HepG2 (cell line): ENCODE results near the gene CENPB. TPM values are rescaled to one million over a fixed set of nuclear protein-coding genes. Genes with fewer than 3 reads are reported as not detected.

ENCODE experiments used
- ATAC-seq: fragments of 200-7000 bp; cut with Tn5 transposase; 3 replicates; pipeline ENCODE4 v1.9.1; 2020; ENCODE audit warnings: mild to moderate bottlenecking, moderate library complexity
- BruUV-seq: library from RNA; stranded (reverse); fragments of 400-500 nt; replicated peaks from 2 replicates; lab custom pipeline; 2021; lab: Mats Ljungman, UMichigan
- CTCF ChIA-PET: fragments of 300-600 bp; formaldehyde crosslinking; extraction: SDS; loops from one replicate; lab custom pipeline; 2021; ENCODE audit warnings: low total read pairs, inconsistent platforms, low intra/inter-chr PET ratio; lab: Yijun Ruan, JAX
- POLR2A ChIA-PET: fragments of 350-600 bp; sonication (Branson Sonifier 250); formaldehyde crosslinking; loops from one replicate; lab custom pipeline; 2020; ENCODE audit warnings: antibody characterized with exemption, inconsistent platforms; lab: Yijun Ruan, JAX
- DNase-seq: peaks from one replicate; pipeline ENCODE4 v3.0.0-alpha.2; 2015; ENCODE audit warnings: low spot score
- FAIRE-seq: peaks from 3 replicates; lab custom pipeline; 2011; peaks lifted over from hg19 to GRCh38; lab: Jason Lieb, UNC
- H2AFZ ChIP-seq: one replicate; pipeline ENCODE4 v1.6.1; 2011; ENCODE audit warnings: low read length, inconsistent platforms
- H3K27ac ChIP-seq: fragments of 300-600 bp; 3 replicates; pipeline ENCODE4 v1.8.0; 2011; ENCODE audit warnings: mixed run types, mild to moderate bottlenecking, mixed read lengths, low read length, inconsistent platforms; ENCODE audit not compliant: insufficient read depth; ENCODE audit errors: extremely low read length
- H3K27me3 ChIP-seq, 2 experiments: fragments of 200-600 bp in 1 of 2; 2 replicates in 1 of 2; 3 replicates in 1 of 2; pipeline versions ENCODE4 v1.6.0 to v1.8.0; 2011; ENCODE audit warnings: low read length in 2 of 2, mild to moderate bottlenecking in 2 of 2, moderate library complexity in 2 of 2, inconsistent platforms in 1 of 2; ENCODE audit not compliant: insufficient read depth in 2 of 2, control insufficient read depth in 1 of 2
- H3K36me3 ChIP-seq, 2 experiments: fragments of 200-600 bp in 1 of 2; replicated peaks in 1 of 2; 2 replicates in 1 of 2; 3 replicates in 1 of 2; pipeline versions ENCODE4 v1.5.1 to v1.8.0; 2011; ENCODE audit warnings: low read length in 2 of 2, inconsistent platforms in 1 of 2; ENCODE audit not compliant: insufficient read depth in 2 of 2, control insufficient read depth in 1 of 2
- H3K4me1 ChIP-seq: 2 replicates; pipeline ENCODE4 v1.5.1; 2012; ENCODE audit warnings: low read length, inconsistent platforms; ENCODE audit not compliant: insufficient read depth
- H3K4me2 ChIP-seq: 2 replicates; pipeline ENCODE4 v1.6.0; 2011; ENCODE audit warnings: low read depth, low read length, inconsistent platforms
- H3K4me3 ChIP-seq, 3 experiments: fragments of 200-600 bp in 1 of 3; sonication (generic), shearing (Covaris generic) in 1 of 3; replicated peaks in 1 of 3; 2 replicates each; pipeline ENCODE4 v1.5.1; 2011 to 2016; ENCODE audit warnings: low read length in 3 of 3, inconsistent platforms in 2 of 3, low read depth in 2 of 3, mild to moderate bottlenecking in 2 of 3, control low read depth in 1 of 3, mixed read lengths in 1 of 3; ENCODE audit not compliant: insufficient read depth in 1 of 3
- H3K79me2 ChIP-seq: one replicate; pipeline ENCODE4 v1.6.1; 2011; ENCODE audit warnings: low read length, inconsistent platforms; ENCODE audit not compliant: insufficient read depth
- H3K9ac ChIP-seq: 2 replicates; pipeline ENCODE4 v1.6.0; 2011; ENCODE audit warnings: mild to moderate bottlenecking, low read depth, low read length, inconsistent platforms; ENCODE audit not compliant: insufficient read depth
- H3K9me3 ChIP-seq: 2 replicates; pipeline ENCODE4 v1.5.1; 2012; ENCODE audit warnings: mild to moderate bottlenecking, low read length
- H4K20me1 ChIP-seq: 2 replicates; pipeline ENCODE4 v1.6.0; 2011; ENCODE audit warnings: inconsistent platforms, mild to moderate bottlenecking, low read length, moderate library complexity; ENCODE audit not compliant: insufficient read depth
- ARHGAP35 ChIP-seq: sonication (generic); formaldehyde crosslinking; IDR thresholded peaks from 2 replicates; pipeline ENCODE4 v1.9.0; 2022; ENCODE audit warnings: mild to moderate bottlenecking, inconsistent platforms, moderate library complexity, missing genetic modification reagents, borderline replicate concordance
- BHLHE40 ChIP-seq: IDR thresholded peaks from 2 replicates; pipeline ENCODE4 v1.6.1; 2011; ENCODE audit warnings: low read length, improper control_type of control experiment
- BORCS8-MEF2B ChIP-seq: sonication (generic); formaldehyde crosslinking; IDR thresholded peaks from 2 replicates; pipeline ENCODE4 v1.8.0; 2022; ENCODE audit warnings: mild to moderate bottlenecking, missing genetic modification reagents
- CCAR2 ChIP-seq: fragments of 200-400 bp; formaldehyde crosslinking; optimal IDR thresholded peaks from 2 replicates; pipeline ENCODE3; 2018; ENCODE audit warnings: low read depth, mild to moderate bottlenecking, low read length, moderate library complexity
- DNMT1 ChIP-seq: sonication (generic); formaldehyde crosslinking; IDR thresholded peaks from 2 replicates; pipeline ENCODE4 v1.5.1; 2020; ENCODE audit warnings: mild to moderate bottlenecking, missing genetic modification reagents
- HNF1B ChIP-seq: sonication (generic); formaldehyde crosslinking; IDR thresholded peaks from 2 replicates; pipeline ENCODE4 v1.5.1; 2020; ENCODE audit warnings: mild to moderate bottlenecking, moderate library complexity, missing genetic modification reagents
- NCOA1 ChIP-seq: sonication (generic); formaldehyde crosslinking; IDR thresholded peaks from 2 replicates; pipeline ENCODE4 v1.9.0; 2021; ENCODE audit warnings: missing genetic modification reagents
- RELA ChIP-seq: sonication (generic); formaldehyde crosslinking; IDR thresholded peaks from 2 replicates; pipeline ENCODE4 v1.4.0; 2020; ENCODE audit warnings: missing genetic modification reagents
- TBX3 ChIP-seq: fragments of 450-650 bp; IDR thresholded peaks from 2 replicates; pipeline ENCODE4 v1.6.1; 2017; ENCODE audit warnings: antibody characterized with exemption, mild to moderate bottlenecking, inconsistent platforms, borderline replicate concordance
- U2AF1 ChIP-seq: fragments of 200-400 bp; formaldehyde crosslinking; optimal IDR thresholded peaks from 2 replicates; pipeline ENCODE3; 2017; ENCODE audit warnings: mild to moderate bottlenecking, low read depth, low read length
- ZFP36 ChIP-seq: fragments of 150-350 bp; IDR thresholded peaks from 2 replicates; pipeline ENCODE4 v1.6.1; 2018; ENCODE audit warnings: borderline replicate concordance, low read length, low read depth; ENCODE audit not compliant: partially characterized antibody
- ZNF230 ChIP-seq: sonication (generic); formaldehyde crosslinking; IDR thresholded peaks from 2 replicates; pipeline ENCODE4 v1.4.0; 2020; ENCODE audit warnings: mild to moderate bottlenecking, missing genetic modification reagents
- ZNF460 ChIP-seq: sonication (generic); formaldehyde crosslinking; IDR thresholded peaks from 2 replicates; pipeline ENCODE4 v1.5.1; 2020; ENCODE audit warnings: missing genetic modification reagents, mild to moderate bottlenecking, borderline replicate concordance
- ZNF549 ChIP-seq: sonication (generic); formaldehyde crosslinking; IDR thresholded peaks from 2 replicates; pipeline ENCODE4 v1.5.0; 2020; ENCODE audit warnings: missing genetic modification reagents
- ZNF580 ChIP-seq: IDR thresholded peaks from 2 replicates; pipeline ENCODE4 v1.6.1; 2016; ENCODE audit warnings: low read depth, borderline replicate concordance
- ZNF672 ChIP-seq: sonication (generic); formaldehyde crosslinking; IDR thresholded peaks from 2 replicates; pipeline ENCODE4 v1.8.1; 2022; ENCODE audit warnings: missing genetic modification reagents
- ZNF879 ChIP-seq: sonication (generic); formaldehyde crosslinking; IDR thresholded peaks from 2 replicates; pipeline ENCODE4 v1.8.1; 2023; ENCODE audit warnings: missing genetic modification reagents
- WGBS: methylation state at CpG from one replicate; pipeline ENCODE4 v1.1.6; 2017; ENCODE audit warnings: low lambda C conversion rate; 5-methylcytosine and 5-hydroxymethylcytosine counted together
- in situ Hi-C: cut with HindIII; loops from 2 replicates; pipeline ENCODE4 v1.10.0; 2017; ENCODE audit warnings: low pct_unique_long_range_greater_than_20kb; ENCODE audit not compliant: extremely low pct_ligation_motif_present
- intact Hi-C: fragments of 100-400 bp; cut with micrococcal nuclease; formaldehyde crosslinking; loops from one replicate; pipeline ENCODE4 v1.10.0; 2022; ENCODE audit not compliant: unreplicated experiment
- polyA plus RNA-seq, 8 experiments: library from polyadenylated mRNA; depleted of rRNA in 3 of 8; stranded (reverse) in 7 of 8; unstranded in 1 of 8; fragments of >200 nt; fragmentation: Illumina TruSeq in 4 of 8; extraction: Trizol in 4 of 8; gene quantifications; 2 replicates each; pipeline versions ENCODE4 v1.2.1 to v1.2.3, GENCODE V29; 2011 to 2016; ENCODE audit warnings: low read depth in 4 of 8, missing spikeins in 1 of 8, mixed read lengths in 1 of 8; ENCODE audit not compliant: insufficient read depth in 1 of 8
- total RNA-seq, 5 experiments: library from RNA; depleted of rRNA; stranded (reverse); fragments of >200 nt; fragmentation: Illumina TruSeq; extraction: Trizol; gene quantifications; 2 replicates each; pipeline ENCODE4 v1.2.3, GENCODE V29; 2016; ENCODE audit warnings: low read depth in 1 of 5
- TF ChIP-seq, protein P1 (sequence below): sonication (generic); formaldehyde crosslinking; IDR thresholded peaks from 2 replicates; pipeline ENCODE4 v1.4.0; 2020; ENCODE audit warnings: mild to moderate bottlenecking, missing genetic modification reagents
- TF ChIP-seq, protein P2 (sequence below): fragments of 450-650 bp; IDR thresholded peaks from 2 replicates; pipeline ENCODE4 v1.6.1; 2017; ENCODE audit warnings: mild to moderate bottlenecking

Gene CENPB
- total and polyA plus RNA-seq, 2 of the 13 experiments (the other 11 are each of a cell fraction or from before 2014, with no cell fraction given): 10.4 to 54.5 TPM

DNA sequence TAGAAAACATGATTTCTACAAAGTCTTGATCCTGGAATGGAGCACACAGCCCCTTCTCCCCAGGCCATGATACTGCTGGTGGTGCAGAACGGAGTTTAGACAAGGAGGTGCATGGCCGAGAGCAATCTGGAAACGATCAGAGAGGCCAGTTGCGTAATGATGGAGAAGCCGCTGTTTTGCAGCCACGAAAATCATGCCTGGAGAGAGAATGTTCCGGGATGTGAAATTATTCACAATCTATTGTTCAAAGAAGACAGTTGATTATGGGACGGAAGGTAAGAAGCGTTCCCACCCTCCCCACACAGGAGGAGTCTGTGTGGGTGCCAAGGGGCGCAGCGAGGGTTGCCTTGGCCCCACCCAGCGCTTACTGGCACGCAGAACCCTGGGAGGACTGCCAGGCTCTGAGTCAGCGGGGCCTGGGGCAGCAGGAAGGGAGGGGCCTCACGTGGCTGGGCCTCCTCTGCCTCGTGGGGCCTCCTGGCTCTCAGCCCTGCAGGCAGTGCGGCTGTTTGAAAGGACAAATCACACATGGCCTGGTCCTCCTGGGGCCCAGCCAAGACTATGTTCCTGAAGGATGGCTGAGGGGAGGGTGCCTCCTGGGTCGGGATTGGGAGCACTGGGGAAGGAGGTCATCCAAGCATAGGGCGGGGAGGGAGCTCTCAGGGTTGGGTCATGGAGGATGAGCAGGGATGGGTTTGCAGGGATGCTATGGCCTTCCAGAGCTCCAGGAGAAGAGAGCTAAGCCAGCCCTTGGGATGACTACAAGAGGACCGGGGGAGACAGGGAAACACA is 25.1 kb upstream of the CENPB start (continued):
- TF ChIP-seq BHLHE40 (peak; percentile 91), ARHGAP35 (peak; percentile 93), ZNF230 (peak; percentile 91)

- Histone ChIP-seq H3K79me2 (no peaks in the 10 kb centered on the region), H3K9me3 (no peaks in the 10 kb centered on the region), H4K20me1 (no peaks in the 10 kb centered on the region), H3K9ac (peak overlapping the region; percentile 52; the same call in 1 of the 2 replicates), H3K4me3 (no peak overlapping the region), H2AFZ (no peak overlapping the region), H3K4me2 (0 out of 2 replicates have a peak overlapping the region, but pooled peaks have one; percentile 64), H3K27ac (no peak overlapping the region), H3K36me3 (peaks cover 4 to 9% of the 10 kb centered on the region in 2 experiments), H3K27me3 (peaks cover 0 to 4% of the 10 kb centered on the region in 2 experiments; a peak in 1 of 5 replicates), H3K4me1 (peaks cover 67% of the 10 kb centered on the region)
- BruUV-seq: no TSS peak
- WGBS: 80% methylated on average over 3 of the region's 3 CpGs
- FAIRE-seq (no peak), DNase-seq (no peak), ATAC-seq (no peak)
- in situ Hi-C loops: no loop called here
- CTCF ChIA-PET: no interaction called here
- POLR2A ChIA-PET: no interaction called here
- intact Hi-C loops: loop anchor here (1.0 kb wide), 1 partner anchor 18 kb away; no protein-coding TSS in a partner anchor
- TF ChIP-seq U2AF1 (no peak), HNF1B (no peak), ZNF879 (CRISPR knock-in tag) (no peak), NCOA1 (no peak), DNMT1 (CRISPR knock-in tag) (no peak), BORCS8-MEF2B (no peak), TBX3 (no peak), RELA (CRISPR knock-in tag) (no peak), ZNF580 (CRISPR knock-in tag) (0 out of 2 replicates have a peak, but pooled peaks have one; percentile 2), CCAR2 (no peak), ZNF460 (CRISPR knock-in tag) (no peak), ZNF549 (CRISPR knock-in tag) (no peak), ZNF672 (CRISPR knock-in tag) (no peak), ZFP36 (no peak)
- TF ChIP-seq, protein P1, sequence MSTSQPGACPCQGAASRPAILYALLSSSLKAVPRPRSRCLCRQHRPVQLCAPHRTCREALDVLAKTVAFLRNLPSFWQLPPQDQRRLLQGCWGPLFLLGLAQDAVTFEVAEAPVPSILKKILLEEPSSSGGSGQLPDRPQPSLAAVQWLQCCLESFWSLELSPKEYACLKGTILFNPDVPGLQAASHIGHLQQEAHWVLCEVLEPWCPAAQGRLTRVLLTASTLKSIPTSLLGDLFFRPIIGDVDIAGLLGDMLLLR (CRISPR knock-in tag): no peak
- TF ChIP-seq, protein P2, sequence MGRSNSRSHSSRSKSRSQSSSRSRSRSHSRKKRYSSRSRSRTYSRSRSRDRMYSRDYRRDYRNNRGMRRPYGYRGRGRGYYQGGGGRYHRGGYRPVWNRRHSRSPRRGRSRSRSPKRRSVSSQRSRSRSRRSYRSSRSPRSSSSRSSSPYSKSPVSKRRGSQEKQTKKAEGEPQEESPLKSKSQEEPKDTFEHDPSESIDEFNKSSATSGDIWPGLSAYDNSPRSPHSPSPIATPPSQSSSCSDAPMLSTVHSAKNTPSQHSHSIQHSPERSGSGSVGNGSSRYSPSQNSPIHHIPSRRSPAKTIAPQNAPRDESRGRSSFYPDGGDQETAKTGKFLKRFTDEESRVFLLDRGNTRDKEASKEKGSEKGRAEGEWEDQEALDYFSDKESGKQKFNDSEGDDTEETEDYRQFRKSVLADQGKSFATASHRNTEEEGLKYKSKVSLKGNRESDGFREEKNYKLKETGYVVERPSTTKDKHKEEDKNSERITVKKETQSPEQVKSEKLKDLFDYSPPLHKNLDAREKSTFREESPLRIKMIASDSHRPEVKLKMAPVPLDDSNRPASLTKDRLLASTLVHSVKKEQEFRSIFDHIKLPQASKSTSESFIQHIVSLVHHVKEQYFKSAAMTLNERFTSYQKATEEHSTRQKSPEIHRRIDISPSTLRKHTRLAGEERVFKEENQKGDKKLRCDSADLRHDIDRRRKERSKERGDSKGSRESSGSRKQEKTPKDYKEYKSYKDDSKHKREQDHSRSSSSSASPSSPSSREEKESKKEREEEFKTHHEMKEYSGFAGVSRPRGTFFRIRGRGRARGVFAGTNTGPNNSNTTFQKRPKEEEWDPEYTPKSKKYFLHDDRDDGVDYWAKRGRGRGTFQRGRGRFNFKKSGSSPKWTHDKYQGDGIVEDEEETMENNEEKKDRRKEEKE: no peak
Observed at GRCh38 chr20:3808544-3808943, 22.0 kb upstream of the CENPB start.
